ENCODE results near the gene SIPA1L3. TPM values are rescaled to one million over a fixed set of nuclear protein-coding genes. Genes with fewer than 3 reads are reported as not detected.

The SIPA1L3 gene
- total RNA-seq, 4 donors from 2014 or later: 4.1 to 18.7 (median 6.1) TPM

- DNase-seq (no peak), ATAC-seq (peak in 1 of 2 donors; percentile 30)
- Histone ChIP-seq H3K9me3 (no peaks in the 10 kb centered on the region), H3K4me1 (peaks cover 12 to 17% of the 10 kb centered on the region in 2 donors), H3K36me3 (no peaks in the 10 kb centered on the region), H3K27ac (no peak overlapping the region), H3K4me3 (no peak overlapping the region), H3K27me3 (no peaks in the 10 kb centered on the region)
- no peak for TF ChIP-seq CTCF (IDR thresholded peaks at IDR 0.05 in 4 of 5, conservative IDR thresholded peaks at IDR 0.05 in 1 of 5)
- no peak for TF ChIP-seq POLR2A (IDR thresholded peaks at IDR 0.05)
- in situ Hi-C loops (cut with MboI; ENCODE audit: low sequenced_read_pairs in 4 of 4): no loop called here
- intact Hi-C loops (cut with DNase I; ENCODE audit: low total_unique reads): no loop called here
Observed at GRCh38 chr19:37980419-37981170, 73.6 kb downstream of the SIPA1L3 start.

GRCh38 chr19:37981785-37982475 lies 74.9 kb downstream of the SIPA1L3 start:
- Histone ChIP-seq H3K27me3 (no peaks in the 10 kb centered on the region), H3K4me3 (no peak overlapping the region), H3K9me3 (no peaks in the 10 kb centered on the region), H3K36me3 (no peaks in the 10 kb centered on the region), H3K4me1 (peaks cover 12 to 17% of the 10 kb centered on the region in 2 donors), H3K27ac (no peak overlapping the region)
- ATAC-seq (no peak), DNase-seq (no peak)
- TF ChIP-seq CTCF (IDR thresholded peaks at IDR 0.05 in 4 of 5, conservative IDR thresholded peaks at IDR 0.05 in 1 of 5) (no peak), POLR2A (IDR thresholded peaks at IDR 0.05) (no peak)
- intact Hi-C loops (cut with DNase I; ENCODE audit: low total_unique reads) (no loop called here), in situ Hi-C loops (cut with MboI; ENCODE audit: low sequenced_read_pairs in 4 of 4) (no loop called here)

- ATAC-seq: no peak
Observed at GRCh38 chr19:37982655-37983054, 75.6 kb downstream of the SIPA1L3 start.

GRCh38 chr19:37983153-37983552 lies 76.1 kb downstream of the SIPA1L3 start:
- H3K4me1 ChIP-seq: peaks cover 12 to 17% of the 10 kb centered on the region in 2 donors
- intact Hi-C loops (cut with DNase I; ENCODE audit: low total_unique reads): no loop called here
- no peak for DNase-seq
- in situ Hi-C loops (cut with MboI; ENCODE audit: low sequenced_read_pairs in 4 of 4): no loop called here
- no peaks in the 10 kb centered on the region for H3K9me3 ChIP-seq
- H3K27me3 ChIP-seq: no peaks in the 10 kb centered on the region
- ATAC-seq: no peak
- no peak overlapping the region for H3K4me3 ChIP-seq
- no peaks in the 10 kb centered on the region for H3K36me3 ChIP-seq
- H3K27ac ChIP-seq: no peak overlapping the region
- TF ChIP-seq CTCF (IDR thresholded peaks at IDR 0.05 in 4 of 5, conservative IDR thresholded peaks at IDR 0.05 in 1 of 5): no peak

More at GRCh38 chr19:37982655-37983054, 75.6 kb downstream of the SIPA1L3 start:
- no peak for DNase-seq
- Histone ChIP-seq H3K4me1 (peaks cover 12 to 17% of the 10 kb centered on the region in 2 donors), H3K27me3 (no peaks in the 10 kb centered on the region), H3K27ac (no peak overlapping the region), H3K36me3 (no peaks in the 10 kb centered on the region), H3K9me3 (no peaks in the 10 kb centered on the region), H3K4me3 (no peak overlapping the region)
- TF ChIP-seq CTCF (IDR thresholded peaks at IDR 0.05 in 4 of 5, conservative IDR thresholded peaks at IDR 0.05 in 1 of 5): no peak
- no peak for TF ChIP-seq POLR2A (IDR thresholded peaks at IDR 0.05)
- intact Hi-C loops (cut with DNase I; ENCODE audit: low total_unique reads): no loop called here
- in situ Hi-C loops (cut with MboI; ENCODE audit: low sequenced_read_pairs in 4 of 4): no loop called here
